Medulla oblongata (tissue), 1 donor: Measurements from ENCODE around the gene PXDC1.
"Not testable (repeated sequence)": the region's sequence is repeated elsewhere in the genome, so short reads cannot be mapped to it uniquely, and the experiment has no call there.

Source experiments
- DNase-seq: peaks from one replicate; pipeline ENCODE4 v3.0.0-alpha.2; 2015; ENCODE audit errors: extremely low spot score

PXDC1 gene

GRCh38 chr6:3732345-3733141 is 19.0 kb downstream of the PXDC1 start:
- peak; percentile 85 for DNase-seq

- DNase-seq = no peak
Measured at GRCh38 chr6:3731700-3732099, 19.8 kb downstream of the PXDC1 start.

- no peak for DNase-seq
Measured at GRCh38 chr6:3729603-3730344, 21.7 kb downstream of the PXDC1 start.

GRCh38 chr6:3727593-3728108 is 23.9 kb downstream of the PXDC1 start:
- no peak for DNase-seq

GRCh38 chr6:3727036-3727435 is 24.5 kb downstream of the PXDC1 start:
- DNase-seq = no peak

GRCh38 chr6:3726421-3726820 is 25.1 kb downstream of the PXDC1 start:
- DNase-seq = no peak

- no peak for DNase-seq
Measured at GRCh38 chr6:3725145-3726047, 26.1 kb downstream of the PXDC1 start.

GRCh38 chr6:3724451-3725144 is 26.9 kb downstream of the PXDC1 start:
- no peak for DNase-seq

GRCh38 chr6:3723966-3724365 is 27.5 kb downstream of the PXDC1 start:
- DNase-seq = no peak

- DNase-seq = no peak
Measured at GRCh38 chr6:3723251-3723650, 28.3 kb downstream of the PXDC1 start.

GRCh38 chr6:3722785-3723184 is 28.7 kb downstream of the PXDC1 start:
- no peak for DNase-seq

- no peak for DNase-seq
Measured at GRCh38 chr6:3721810-3722621, 29.5 kb downstream of the PXDC1 start.

GRCh38 chr6:3720770-3721169 is 30.7 kb downstream of the PXDC1 start:
- not testable (repeated sequence) for DNase-seq

GRCh38 chr6:3719462-3720308 is 31.8 kb downstream of the PXDC1 start:
- DNase-seq = no peak

GRCh38 chr6:3718407-3718806 is 33.1 kb downstream of the PXDC1 start:
- DNase-seq = no peak

GRCh38 chr6:3715285-3715684 is 36.2 kb downstream of the PXDC1 start:
- no peak for DNase-seq

GRCh38 chr6:3714768-3715167 is 36.7 kb downstream of the PXDC1 start:
- DNase-seq = no peak

- DNase-seq = no peak
Measured at GRCh38 chr6:3714111-3714510, 37.4 kb downstream of the PXDC1 start.
